Neural cell (in vitro differentiated cells): ENCODE measurements around the gene SSBP3.

Experiments used
- CTCF ChIP-seq: fragments of 450-650 bp; IDR thresholded peaks from 2 replicates; pipeline ENCODE4 v1.5.1; 2014; ENCODE audit warnings: antibody characterized with exemption, mild to moderate bottlenecking, moderate library complexity; ENCODE audit not compliant: poor library complexity, severe bottlenecking
- EP300 ChIP-seq: fragments of 450-650 bp; conservative IDR thresholded peaks from 2 replicates; pipeline ENCODE4 v1.6.1; 2014; ENCODE audit warnings: antibody characterized with exemption, mild to moderate bottlenecking, moderate library complexity; ENCODE audit not compliant: poor library complexity, severe bottlenecking
- EZH2 ChIP-seq: fragments of 200-600, 300-800 bp; shearing (Covaris generic), sonication (generic); IDR thresholded peaks from 2 replicates; pipeline ENCODE4 v1.6.1; 2014; ENCODE audit warnings: antibody characterized with exemption, low read length, borderline replicate concordance, mild to moderate bottlenecking; ENCODE audit not compliant: insufficient read depth, poor library complexity, severe bottlenecking
- MXI1 ChIP-seq: fragments of 450-650 bp; conservative IDR thresholded peaks from 2 replicates; pipeline ENCODE4 v1.6.1; 2014; ENCODE audit warnings: antibody characterized with exemption, mild to moderate bottlenecking; ENCODE audit not compliant: poor library complexity, severe bottlenecking
- POLR2AphosphoS5 ChIP-seq: IDR thresholded peaks from 2 replicates; pipeline ENCODE4 v1.6.1; 2012
- RAD21 ChIP-seq: fragments of 450-650 bp; conservative IDR thresholded peaks from 2 replicates; pipeline ENCODE4 v1.6.1; 2014; ENCODE audit warnings: antibody characterized with exemption, mild to moderate bottlenecking, moderate library complexity
- REST ChIP-seq: IDR thresholded peaks from 2 replicates; pipeline ENCODE4 v1.6.1; 2012; ENCODE audit warnings: borderline replicate concordance
- TAF1 ChIP-seq: IDR thresholded peaks from 2 replicates; pipeline ENCODE4 v1.6.1; 2012; ENCODE audit warnings: low read depth

- TF ChIP-seq RAD21 (no peak), CTCF (no peak), TAF1 (no peak), POLR2AphosphoS5 (no peak), REST (no peak), EZH2 (no peak), MXI1 (no peak), EP300 (no peak)
Measured at GRCh38 chr1:54245501-54245900, 160.7 kb downstream of the SSBP3 start.
